AG09319 (cell line): Measurements from ENCODE around the gene CCNB2.

Experiments used
- DNase-seq: peaks from one replicate; pipeline ENCODE4 v3.0.0-alpha.2; 2010; ENCODE audit warnings: low read depth; ENCODE audit errors: extremely low read depth
- TF ChIP-seq, protein P1 (sequence below): IDR thresholded peaks from 2 replicates; pipeline ENCODE4 v1.5.1; 2011; ENCODE audit warnings: low read depth, mild to moderate bottlenecking, inconsistent platforms, low read length, moderate library complexity

CCNB2 gene

GRCh38 chr15:59148153-59148833 is 43.3 kb downstream of the CCNB2 start:
- TF ChIP-seq, protein P1, sequence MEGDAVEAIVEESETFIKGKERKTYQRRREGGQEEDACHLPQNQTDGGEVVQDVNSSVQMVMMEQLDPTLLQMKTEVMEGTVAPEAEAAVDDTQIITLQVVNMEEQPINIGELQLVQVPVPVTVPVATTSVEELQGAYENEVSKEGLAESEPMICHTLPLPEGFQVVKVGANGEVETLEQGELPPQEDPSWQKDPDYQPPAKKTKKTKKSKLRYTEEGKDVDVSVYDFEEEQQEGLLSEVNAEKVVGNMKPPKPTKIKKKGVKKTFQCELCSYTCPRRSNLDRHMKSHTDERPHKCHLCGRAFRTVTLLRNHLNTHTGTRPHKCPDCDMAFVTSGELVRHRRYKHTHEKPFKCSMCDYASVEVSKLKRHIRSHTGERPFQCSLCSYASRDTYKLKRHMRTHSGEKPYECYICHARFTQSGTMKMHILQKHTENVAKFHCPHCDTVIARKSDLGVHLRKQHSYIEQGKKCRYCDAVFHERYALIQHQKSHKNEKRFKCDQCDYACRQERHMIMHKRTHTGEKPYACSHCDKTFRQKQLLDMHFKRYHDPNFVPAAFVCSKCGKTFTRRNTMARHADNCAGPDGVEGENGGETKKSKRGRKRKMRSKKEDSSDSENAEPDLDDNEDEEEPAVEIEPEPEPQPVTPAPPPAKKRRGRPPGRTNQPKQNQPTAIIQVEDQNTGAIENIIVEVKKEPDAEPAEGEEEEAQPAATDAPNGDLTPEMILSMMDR = no peak
- DNase-seq = peak; percentile 16

- TF ChIP-seq, protein P1 = no peak
- DNase-seq = no peak
These were observed 45.2 kb downstream of the CCNB2 start for GRCh38 chr15:59150185-59150584.

- no peak for DNase-seq
- TF ChIP-seq, protein P1 = no peak
These were observed 47.9 kb downstream of the CCNB2 start for GRCh38 chr15:59152694-59153450.

DNA sequence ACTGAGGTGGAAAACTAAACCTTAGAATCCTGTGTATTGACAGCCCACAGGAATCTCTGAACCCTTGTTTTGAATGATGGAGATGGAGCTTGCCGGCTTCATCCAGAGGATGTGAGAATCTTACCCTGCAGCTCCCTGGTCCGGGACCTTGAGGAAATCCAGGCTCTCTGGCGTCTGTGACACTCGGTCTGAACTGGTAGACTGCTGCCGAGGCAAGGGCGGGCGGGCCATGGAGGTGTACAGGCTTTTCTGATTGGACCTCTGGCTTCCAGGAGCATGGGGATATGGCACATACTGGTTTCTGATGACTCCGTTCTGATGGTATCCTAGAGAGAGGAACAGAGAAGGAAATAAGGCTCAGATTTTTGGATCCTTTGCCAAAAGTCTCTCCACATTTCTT is 48.5 kb downstream of the CCNB2 start:
- TF ChIP-seq, protein P1 = no peak
- no peak for DNase-seq

GRCh38 chr15:59154243-59154642 is 49.3 kb downstream of the CCNB2 start:
- TF ChIP-seq, protein P1 = no peak
- no peak for DNase-seq

DNA sequence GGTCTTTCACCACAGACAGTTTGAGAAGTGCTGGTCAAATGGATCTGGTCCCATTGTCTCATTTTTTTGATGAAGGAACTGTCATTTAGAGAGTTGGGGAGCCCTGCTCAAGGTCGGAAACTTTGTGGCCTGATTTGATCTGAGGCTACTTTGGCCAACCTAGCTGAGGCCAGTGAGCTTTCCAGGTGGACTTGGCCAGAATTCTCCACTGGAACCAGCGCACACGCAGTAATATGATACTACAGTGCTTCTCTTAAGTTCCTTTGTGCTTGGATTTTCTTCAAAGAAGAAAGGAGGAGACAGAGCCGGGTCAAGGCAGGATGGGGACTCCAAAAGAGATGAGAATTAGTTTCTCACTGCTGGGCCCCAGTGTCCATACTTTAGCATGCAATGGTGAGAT is 50.5 kb downstream of the CCNB2 start:
- DNase-seq = no peak
- TF ChIP-seq, protein P1 = no peak

GRCh38 chr15:59157396-59157795 is 52.5 kb downstream of the CCNB2 start:
- no peak for DNase-seq
- TF ChIP-seq, protein P1 = no peak
